Gastrocnemius medialis (tissue), 4 donors: ENCODE data around the gene ZSWIM7. TPM values are rescaled to one million over a fixed set of nuclear protein-coding genes. Genes with fewer than 3 reads are reported as not detected.

Experiments
- ATAC-seq, 2 donors: fragments of 150-250 bp; one replicate each; pipeline ENCODE4 v1.9.1; 2016
- DNase-seq, 2 donors: peaks; one replicate each; pipeline ENCODE4 v3.0.0-alpha.2; 2019
- H3K27ac ChIP-seq, 4 donors: fragments of 200-600 bp; sonication (generic); 1 replicate in 1 of 4; 2 replicates in 3 of 4; pipeline ENCODE4 v1.5.1; 2016 to 2018; ENCODE audit warnings: mild to moderate bottlenecking in 2 of 4, moderate library complexity in 1 of 4
- H3K27me3 ChIP-seq, 3 donors: fragments of 200-600 bp; sonication (generic) in 2 of 3; 1 replicate in 1 of 3; 2 replicates in 2 of 3; pipeline versions ENCODE4 v1.5.1 to v1.6.0; 2016 to 2019; ENCODE audit warnings: mild to moderate bottlenecking in 1 of 3, moderate library complexity in 1 of 3
- H3K36me3 ChIP-seq, 2 donors: fragments of 200-600 bp; sonication (generic) in 1 of 2; one replicate each; pipeline ENCODE4 v1.5.1; 2017 to 2018
- H3K4me1 ChIP-seq, 2 donors: fragments of 200-600 bp; sonication (generic) in 1 of 2; one replicate each; pipeline ENCODE4 v1.5.1; 2016 to 2017; ENCODE audit warnings: mild to moderate bottlenecking in 2 of 2
- H3K4me3 ChIP-seq, 4 donors: fragments of 200-600 bp; sonication (generic) in 3 of 4; 1 replicate in 1 of 4; 2 replicates in 3 of 4; pipeline ENCODE4 v1.5.1; 2016 to 2019; ENCODE audit warnings: mild to moderate bottlenecking in 2 of 4
- H3K9me3 ChIP-seq, 3 donors: fragments of 200-600 bp; sonication (generic) in 2 of 3; 1 replicate in 1 of 3; 2 replicates in 2 of 3; pipeline ENCODE4 v1.5.1; 2016 to 2019
- POLR2A ChIP-seq, 2 donors: fragments of 450-650 bp; IDR thresholded peaks; one replicate each; pipeline ENCODE4 v1.6.1; 2017; ENCODE audit warnings: antibody characterized with exemption in 2 of 2, mild to moderate bottlenecking in 2 of 2, moderate library complexity in 2 of 2
- in situ Hi-C, 4 donors: fragments of 200-750 bp; cut with MboI; loops; one replicate each; pipeline versions ENCODE4 v1.15.0 to v1.8.0; 2017; ENCODE audit warnings: low sequenced_read_pairs in 4 of 4
- intact Hi-C: fragments of 100-400 bp; cut with DNase I; formaldehyde crosslinking; loops from one replicate; pipeline ENCODE4 v1.15.1; 2023; ENCODE audit warnings: low total_unique reads
- total RNA-seq, 4 donors: library from RNA; depleted of rRNA; stranded (reverse); fragments of >200 nt; gene quantifications; one replicate each; pipeline versions ENCODE4 v1.1.0 to v1.2.3, GENCODE V29; 2016
- TF ChIP-seq, protein P1 (sequence below), 5 experiments: fragments of 450-650 bp in 3 of 5; fragments of 200-600 bp in 2 of 5; sonication (generic) in 2 of 5; IDR thresholded peaks in 4 of 5; conservative IDR thresholded peaks in 1 of 5; 1 replicate in 4 of 5; 2 replicates in 1 of 5; pipeline ENCODE4 v1.5.1; 2016 to 2019; ENCODE audit warnings: antibody characterized with exemption in 5 of 5, mild to moderate bottlenecking in 3 of 5, moderate library complexity in 3 of 5

Gene ZSWIM7
- total RNA-seq, 4 donors from 2014 or later, result 13.2 to 19.5 (median 19.1) TPM

GRCh38 chr17:15934866-15935265 lies 64.6 kb downstream of the ZSWIM7 start:
- intact Hi-C loops, result no loop called here
- no peak for ATAC-seq
- Histone ChIP-seq H3K27ac (no peak overlapping the region), H3K9me3 (no peaks in the 10 kb centered on the region), H3K36me3 (no peaks in the 10 kb centered on the region), H3K27me3 (no peaks in the 10 kb centered on the region), H3K4me1 (no peaks in the 10 kb centered on the region), H3K4me3 (no peak overlapping the region)
- in situ Hi-C loops, result no loop called here
- TF ChIP-seq, protein P1, sequence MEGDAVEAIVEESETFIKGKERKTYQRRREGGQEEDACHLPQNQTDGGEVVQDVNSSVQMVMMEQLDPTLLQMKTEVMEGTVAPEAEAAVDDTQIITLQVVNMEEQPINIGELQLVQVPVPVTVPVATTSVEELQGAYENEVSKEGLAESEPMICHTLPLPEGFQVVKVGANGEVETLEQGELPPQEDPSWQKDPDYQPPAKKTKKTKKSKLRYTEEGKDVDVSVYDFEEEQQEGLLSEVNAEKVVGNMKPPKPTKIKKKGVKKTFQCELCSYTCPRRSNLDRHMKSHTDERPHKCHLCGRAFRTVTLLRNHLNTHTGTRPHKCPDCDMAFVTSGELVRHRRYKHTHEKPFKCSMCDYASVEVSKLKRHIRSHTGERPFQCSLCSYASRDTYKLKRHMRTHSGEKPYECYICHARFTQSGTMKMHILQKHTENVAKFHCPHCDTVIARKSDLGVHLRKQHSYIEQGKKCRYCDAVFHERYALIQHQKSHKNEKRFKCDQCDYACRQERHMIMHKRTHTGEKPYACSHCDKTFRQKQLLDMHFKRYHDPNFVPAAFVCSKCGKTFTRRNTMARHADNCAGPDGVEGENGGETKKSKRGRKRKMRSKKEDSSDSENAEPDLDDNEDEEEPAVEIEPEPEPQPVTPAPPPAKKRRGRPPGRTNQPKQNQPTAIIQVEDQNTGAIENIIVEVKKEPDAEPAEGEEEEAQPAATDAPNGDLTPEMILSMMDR (IDR thresholded peaks at IDR 0.05 in 4 of 5, conservative IDR thresholded peaks at IDR 0.05 in 1 of 5), result no peak
- no peak for TF ChIP-seq POLR2A (IDR thresholded peaks at IDR 0.05)
- no peak for DNase-seq

- Histone ChIP-seq H3K27me3 (no peaks in the 10 kb centered on the region), H3K4me1 (no peaks in the 10 kb centered on the region), H3K27ac (no peak overlapping the region), H3K4me3 (no peak overlapping the region), H3K9me3 (no peaks in the 10 kb centered on the region), H3K36me3 (no peaks in the 10 kb centered on the region)
- TF ChIP-seq POLR2A (IDR thresholded peaks at IDR 0.05), result no peak
- TF ChIP-seq, protein P1 (IDR thresholded peaks at IDR 0.05 in 4 of 5, conservative IDR thresholded peaks at IDR 0.05 in 1 of 5), result no peak
- in situ Hi-C loops, result no loop called here
- no peak for ATAC-seq
- DNase-seq, result no peak
- intact Hi-C loops, result no loop called here
Measured at GRCh38 chr17:15931394-15931793, 68.1 kb downstream of the ZSWIM7 start.

- Histone ChIP-seq H3K27me3 (no peaks in the 10 kb centered on the region), H3K27ac (no peak overlapping the region), H3K4me3 (no peak overlapping the region), H3K9me3 (no peaks in the 10 kb centered on the region), H3K36me3 (no peaks in the 10 kb centered on the region), H3K4me1 (no peaks in the 10 kb centered on the region)
- no peak for ATAC-seq
- intact Hi-C loops, result no loop called here
- in situ Hi-C loops, result no loop called here
- no peak for DNase-seq
- no peak for TF ChIP-seq POLR2A (IDR thresholded peaks at IDR 0.05)
- TF ChIP-seq, protein P1 (IDR thresholded peaks at IDR 0.05 in 4 of 5, conservative IDR thresholded peaks at IDR 0.05 in 1 of 5), result no peak
Measured at GRCh38 chr17:15930426-15930825, 69.1 kb downstream of the ZSWIM7 start.

GRCh38 chr17:15929941-15930340 lies 69.6 kb downstream of the ZSWIM7 start:
- intact Hi-C loops (no loop called here), in situ Hi-C loops (no loop called here)
- Histone ChIP-seq H3K27me3 (no peaks in the 10 kb centered on the region), H3K36me3 (no peaks in the 10 kb centered on the region), H3K4me3 (no peak overlapping the region), H3K27ac (no peak overlapping the region), H3K4me1 (no peaks in the 10 kb centered on the region), H3K9me3 (no peaks in the 10 kb centered on the region)
- no peak for TF ChIP-seq POLR2A (IDR thresholded peaks at IDR 0.05)
- ATAC-seq (no peak), DNase-seq (no peak)

DNA sequence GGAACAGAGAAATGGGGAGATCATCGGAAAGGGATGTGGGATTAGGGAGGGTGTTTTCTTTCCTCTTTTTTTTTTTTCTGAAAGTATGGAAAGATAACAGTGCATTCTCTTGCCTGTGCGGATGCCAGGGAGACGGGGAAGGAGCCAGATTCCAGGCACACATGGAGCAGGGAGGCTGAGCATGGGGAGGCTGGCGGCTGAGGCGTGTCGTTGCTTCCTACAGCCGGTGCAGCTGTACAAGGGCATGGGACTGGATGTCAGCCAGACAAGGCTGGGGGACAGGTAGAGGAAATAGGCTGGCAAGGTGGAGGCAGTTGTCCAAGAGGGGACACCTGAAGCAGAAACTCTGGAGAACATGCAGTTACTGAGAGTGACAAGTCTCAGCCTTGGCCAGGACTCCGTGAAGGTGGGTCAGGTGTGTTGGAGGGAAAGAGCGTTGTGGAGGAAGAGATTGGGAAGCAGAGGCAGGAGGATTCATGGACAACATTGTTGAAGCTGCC lies 71.2 kb downstream of the ZSWIM7 start:
- Histone ChIP-seq H3K36me3 (no peaks in the 10 kb centered on the region), H3K9me3 (no peaks in the 10 kb centered on the region), H3K4me3 (no peak overlapping the region), H3K27me3 (no peaks in the 10 kb centered on the region), H3K4me1 (no peaks in the 10 kb centered on the region), H3K27ac (no peak overlapping the region)
- DNase-seq, result no peak
- intact Hi-C loops (no loop called here), in situ Hi-C loops (no loop called here)
- no peak for ATAC-seq
- TF ChIP-seq, protein P1 (IDR thresholded peaks at IDR 0.05 in 4 of 5, conservative IDR thresholded peaks at IDR 0.05 in 1 of 5), result no peak
- TF ChIP-seq POLR2A (IDR thresholded peaks at IDR 0.05), result no peak

Other genes with a start within 250 kb of the ZSWIM7 start
- gene ADORA2B, start 54.6 kb downstream of the ZSWIM7 start, total RNA-seq, result 1 to 10 TPM in 1 of 4 donors, under 1 TPM in 1, not detected in 2; 0.25 to 1.4 TPM
- gene TTC19, start 120 bp upstream of the ZSWIM7 start, total RNA-seq, result 10 to 100 TPM; 31.0 to 56.4 (median 41.8) TPM
- 100 to 1,000 TPM; 122 to 152 (median 132) TPM for gene NCOR1, start 215.8 kb upstream of the ZSWIM7 start, total RNA-seq
- 1 to 10 TPM; 6.2 to 7.4 (median 7.0) TPM for gene PIGL, start 217.5 kb upstream of the ZSWIM7 start, total RNA-seq